Stimulated activated naive CD4-positive, alpha-beta T cell (primary cell): ENCODE data around the gene MPG.

ENCODE experiments used
- DNase-seq, 6 experiments: peaks; one replicate each; lab custom pipeline; 2025; lab: John Stamatoyannopoulos, UW

MPG gene

DNA sequence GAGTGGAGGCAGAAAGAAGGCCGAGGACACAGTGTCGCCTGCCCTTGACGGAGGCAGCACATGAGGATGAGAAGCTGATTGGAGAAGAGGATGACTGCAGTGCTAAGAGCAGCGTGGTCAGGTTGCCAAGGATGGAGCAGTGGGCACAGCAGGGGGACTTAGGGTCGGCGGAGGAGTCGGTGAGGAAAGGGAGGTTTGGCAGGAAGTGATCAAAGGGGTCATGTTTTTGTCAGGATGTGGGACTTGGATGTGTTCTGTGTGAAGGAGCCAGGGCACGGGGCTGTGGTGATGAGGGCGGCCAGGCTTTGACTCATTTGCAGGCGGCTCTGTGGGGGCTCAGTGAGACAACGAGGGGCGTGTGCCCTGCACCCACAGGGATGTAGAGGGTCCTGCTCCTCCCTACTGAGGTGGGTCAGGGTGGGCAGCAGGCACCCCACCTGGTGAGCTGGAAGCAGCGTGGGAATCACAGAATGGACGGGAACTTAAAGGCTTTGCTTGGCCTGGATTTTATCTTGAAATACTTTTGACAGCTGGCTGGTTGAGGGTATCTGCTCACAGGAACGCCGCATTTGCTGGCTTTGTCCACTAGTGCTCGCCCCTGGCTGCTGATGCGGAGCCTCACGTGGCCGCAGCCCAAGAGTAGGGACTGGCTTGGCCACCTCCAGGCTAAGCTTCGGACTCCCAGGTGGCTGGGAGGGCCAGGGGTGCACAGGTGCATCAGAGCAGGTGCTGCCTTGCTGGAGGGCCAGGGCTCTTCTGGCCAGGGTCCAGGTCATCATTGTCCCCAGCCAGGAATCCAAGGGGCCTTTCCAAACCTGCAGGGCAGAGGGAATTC, 6.0 kb downstream of the MPG start:
- no peak for DNase-seq

DNA sequence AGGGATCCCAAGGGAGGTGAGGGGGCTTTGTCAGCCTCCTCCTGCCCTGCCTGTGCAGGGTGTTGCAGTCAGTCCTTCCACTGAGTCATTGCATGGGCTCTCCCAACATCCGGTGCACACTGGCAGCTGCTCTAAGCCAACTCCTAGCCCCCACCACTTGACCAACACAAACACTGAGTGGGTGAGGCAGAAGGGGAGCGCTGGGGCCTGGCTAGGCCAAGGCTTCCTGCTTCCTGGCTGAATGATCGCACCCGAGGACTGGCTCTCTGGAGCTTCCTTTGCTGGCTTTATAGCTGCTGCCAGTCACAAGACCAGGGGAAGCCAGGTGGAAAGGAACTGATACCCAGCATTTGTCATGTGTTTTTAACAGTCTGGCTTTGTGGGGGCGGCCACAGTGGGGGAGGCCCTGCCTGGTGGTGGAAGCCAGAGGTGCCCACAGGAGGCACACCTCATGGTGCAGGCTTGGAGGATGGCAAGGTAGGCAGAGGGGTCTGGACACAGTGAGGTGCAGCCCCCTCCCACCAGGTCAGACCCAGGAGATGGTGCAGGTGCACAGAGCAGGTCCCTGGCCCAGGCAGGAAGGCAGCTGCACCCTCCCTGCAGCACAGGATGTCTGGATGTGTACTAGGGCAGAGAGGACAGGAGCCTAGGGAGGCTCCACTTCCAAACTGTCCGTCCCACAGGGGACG, 6.8 kb downstream of the MPG start:
- DNase-seq = peak in 1 of 6 experiments; percentile 9

DNA sequence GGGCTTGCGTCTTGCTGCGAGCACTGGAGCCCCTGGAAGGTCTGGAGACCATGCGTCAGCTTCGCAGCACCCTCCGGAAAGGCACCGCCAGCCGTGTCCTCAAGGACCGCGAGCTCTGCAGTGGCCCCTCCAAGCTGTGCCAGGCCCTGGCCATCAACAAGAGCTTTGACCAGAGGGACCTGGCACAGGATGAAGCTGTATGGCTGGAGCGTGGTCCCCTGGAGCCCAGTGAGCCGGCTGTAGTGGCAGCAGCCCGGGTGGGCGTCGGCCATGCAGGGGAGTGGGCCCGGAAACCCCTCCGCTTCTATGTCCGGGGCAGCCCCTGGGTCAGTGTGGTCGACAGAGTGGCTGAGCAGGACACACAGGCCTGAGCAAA, 7.4 kb downstream of the MPG start:
- no peak for DNase-seq

DNA sequence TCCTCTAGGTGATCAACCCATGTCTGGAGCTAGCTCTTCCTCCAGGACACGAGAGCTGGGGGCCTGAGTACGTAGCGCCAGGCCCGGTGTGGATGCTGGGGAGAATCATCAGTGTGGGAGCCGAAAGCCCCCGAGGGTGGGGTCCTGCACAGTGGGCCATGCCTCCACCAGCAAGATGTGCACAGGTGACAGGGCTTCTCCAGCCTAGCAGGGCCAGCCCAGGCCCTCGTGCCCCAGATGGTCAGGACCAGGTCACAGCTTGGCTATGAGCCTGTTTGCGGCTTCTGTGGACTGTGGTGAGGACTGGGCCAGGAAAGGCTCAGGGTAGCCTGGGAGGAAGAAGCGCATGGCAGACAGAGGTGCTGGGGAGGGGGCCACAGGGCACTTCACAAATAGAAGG, 7.8 kb downstream of the MPG start:
- DNase-seq = no peak

DNA sequence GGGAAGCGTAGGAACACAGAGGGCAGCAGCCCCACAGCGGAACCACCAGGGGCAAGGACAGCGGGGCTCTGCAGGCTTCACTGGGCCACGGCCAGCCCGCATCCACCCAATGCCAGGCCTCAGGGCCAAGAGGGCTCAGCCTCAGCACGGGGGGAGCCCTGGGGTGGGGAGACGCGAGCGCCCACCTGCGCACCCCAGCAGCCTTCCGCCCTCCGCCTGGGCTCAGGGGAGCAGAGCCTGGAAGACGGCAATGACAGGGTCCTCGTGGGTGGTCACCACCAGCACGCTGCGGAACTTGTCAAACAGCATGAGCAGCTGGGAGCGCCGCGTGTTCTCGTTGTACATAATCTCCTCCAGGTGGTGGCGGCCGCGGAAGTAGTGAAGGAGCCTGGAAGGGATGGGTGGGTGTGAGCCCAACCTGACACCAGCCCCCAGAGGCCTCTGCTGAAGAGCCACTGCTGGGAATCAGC, 8.5 kb downstream of the MPG start:
- DNase-seq = no peak

DNA sequence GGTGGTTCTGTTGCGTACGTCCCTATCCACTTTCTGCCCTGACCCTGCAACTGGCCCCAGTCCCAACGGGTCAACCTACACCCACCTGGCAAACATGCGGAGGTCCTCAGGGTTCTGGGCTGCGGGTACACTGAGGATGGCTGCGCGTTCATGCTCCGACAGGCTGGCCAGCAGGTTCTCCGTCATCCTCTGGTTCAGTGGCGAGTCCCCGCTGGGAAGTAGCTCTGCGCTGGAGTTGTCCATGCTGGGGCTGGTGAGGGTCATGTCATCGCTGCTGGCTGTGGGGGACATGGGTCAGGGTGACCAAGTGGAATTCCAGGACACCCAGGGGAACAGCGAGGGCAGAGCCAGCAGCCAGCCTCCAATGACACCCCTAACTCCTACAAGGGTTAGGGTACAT, 10.6 kb downstream of the MPG start:
- DNase-seq = no peak

DNA sequence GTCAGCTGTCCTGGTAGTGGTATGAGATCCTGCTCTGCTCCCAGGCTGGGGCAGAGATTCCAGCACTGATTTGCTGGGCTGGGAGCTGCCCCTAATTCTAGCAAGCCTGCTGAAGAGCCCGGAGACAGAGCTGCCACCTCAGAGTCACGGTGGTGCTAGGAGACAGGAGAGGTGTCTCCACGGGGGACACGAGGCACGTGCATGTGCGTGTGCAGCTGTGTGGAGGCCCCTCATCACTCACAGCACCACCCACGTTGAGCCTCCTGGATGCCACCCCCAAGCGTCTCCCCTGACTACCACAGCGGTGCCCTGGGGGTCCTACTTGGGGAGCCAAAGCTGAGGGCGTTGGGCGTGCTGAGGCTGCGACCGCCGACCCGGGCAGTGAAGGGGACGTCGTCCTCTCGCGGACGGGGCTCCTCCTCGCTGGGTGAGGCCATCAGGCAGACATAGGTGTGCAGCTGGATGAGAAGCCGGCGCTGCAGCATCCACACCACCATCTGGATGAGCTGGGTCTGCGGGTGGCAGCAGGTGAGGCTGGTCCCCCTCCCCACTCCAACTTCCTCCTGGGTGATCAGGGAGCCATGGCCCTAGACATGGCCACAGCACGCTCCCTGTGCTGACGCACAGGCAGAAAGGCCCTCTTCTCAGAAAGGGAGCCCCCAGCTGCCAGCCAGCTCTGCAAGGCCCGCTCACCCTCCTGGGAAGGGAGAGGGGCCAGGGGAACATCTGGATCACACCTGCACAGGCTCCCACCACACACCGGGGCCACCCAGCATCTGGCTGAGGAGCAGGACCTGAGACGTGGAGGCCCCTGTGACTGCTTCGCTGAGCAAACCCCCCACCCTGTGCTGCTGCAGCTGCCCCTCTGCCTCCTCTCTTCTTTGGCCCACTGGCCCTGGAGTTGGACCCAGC, 11.6 kb downstream of the MPG start:
- DNase-seq = no peak

DNA sequence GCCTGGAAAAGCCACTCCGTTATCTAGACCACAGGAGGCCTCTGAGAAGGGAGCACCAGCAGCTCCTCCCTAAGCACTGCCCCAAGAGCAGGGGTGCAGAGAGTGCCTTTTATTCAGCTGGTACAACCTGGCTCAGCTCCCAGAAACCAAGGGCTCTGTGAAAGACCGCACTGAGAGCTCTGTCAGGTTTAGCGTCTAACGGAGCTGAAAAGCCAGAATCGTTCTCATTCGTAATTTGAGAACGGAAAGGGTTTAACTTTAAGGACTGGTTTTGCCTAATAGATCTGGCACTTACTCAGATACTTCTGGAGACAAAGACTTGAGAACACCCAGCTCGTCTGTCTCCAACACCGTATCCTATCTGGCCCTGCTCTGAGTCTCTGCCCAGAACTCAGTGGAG, 13.5 kb downstream of the MPG start:
- DNase-seq = no peak

DNA sequence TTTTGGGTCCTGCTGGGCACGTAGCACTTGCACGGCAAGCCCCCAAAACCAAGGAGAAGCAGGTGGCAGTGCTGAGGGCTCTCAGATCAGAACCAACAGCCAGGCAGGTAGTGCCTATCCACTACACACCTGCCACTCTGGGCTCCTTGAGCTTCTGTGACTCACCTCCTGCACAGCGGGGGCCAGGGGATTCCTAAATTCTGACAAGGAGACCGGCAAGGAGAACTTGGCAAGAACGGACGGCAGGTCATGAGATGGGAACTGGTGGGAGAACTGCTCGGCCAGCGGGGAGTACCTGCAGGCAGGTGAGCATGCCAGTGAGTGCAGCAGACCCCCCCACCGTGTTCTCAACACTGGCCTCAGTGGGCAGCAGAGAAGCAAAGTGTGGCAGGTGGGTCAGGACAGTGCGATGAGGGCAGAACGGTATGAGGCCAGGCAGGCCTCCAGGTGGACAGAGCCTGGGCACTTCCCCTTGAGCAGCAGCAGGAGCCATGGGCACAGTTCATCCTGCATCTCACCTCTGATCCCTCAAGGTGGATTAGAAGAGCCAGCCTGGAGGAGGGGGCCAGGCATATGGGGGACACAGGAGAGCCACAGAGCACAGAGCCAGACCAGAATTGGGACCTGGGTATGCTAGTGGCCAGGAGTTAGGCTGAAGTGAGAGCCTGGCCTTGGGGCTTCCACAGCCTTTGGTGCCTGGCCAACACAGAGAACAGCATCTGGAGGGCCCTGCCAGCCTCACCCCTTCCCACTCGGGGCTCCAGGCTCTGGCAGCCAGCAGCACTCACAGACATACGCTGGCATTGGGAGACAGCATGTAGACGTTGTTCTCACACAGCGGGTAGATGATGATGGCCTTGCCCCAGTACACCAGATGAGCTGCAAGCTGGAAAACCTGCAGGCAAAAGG, 14.7 kb downstream of the MPG start:
- no peak for DNase-seq

DNA sequence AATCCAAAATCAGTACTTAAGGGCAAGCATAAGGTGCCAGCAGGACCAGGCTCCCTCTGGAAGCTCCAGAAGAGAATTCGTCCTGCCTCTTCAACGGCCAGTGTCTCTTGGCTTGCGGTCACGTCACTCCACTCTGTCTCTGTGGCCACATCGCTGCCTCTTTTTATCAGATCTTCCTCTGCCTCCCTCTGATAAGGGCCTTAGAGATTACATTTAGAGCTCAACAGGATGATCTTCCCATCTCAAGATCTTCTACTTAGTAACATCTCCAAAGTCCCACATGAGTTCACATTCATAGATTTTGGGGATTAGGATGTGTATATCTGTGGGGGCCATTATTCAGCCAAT, 16.9 kb downstream of the MPG start:
- no peak for DNase-seq

DNA sequence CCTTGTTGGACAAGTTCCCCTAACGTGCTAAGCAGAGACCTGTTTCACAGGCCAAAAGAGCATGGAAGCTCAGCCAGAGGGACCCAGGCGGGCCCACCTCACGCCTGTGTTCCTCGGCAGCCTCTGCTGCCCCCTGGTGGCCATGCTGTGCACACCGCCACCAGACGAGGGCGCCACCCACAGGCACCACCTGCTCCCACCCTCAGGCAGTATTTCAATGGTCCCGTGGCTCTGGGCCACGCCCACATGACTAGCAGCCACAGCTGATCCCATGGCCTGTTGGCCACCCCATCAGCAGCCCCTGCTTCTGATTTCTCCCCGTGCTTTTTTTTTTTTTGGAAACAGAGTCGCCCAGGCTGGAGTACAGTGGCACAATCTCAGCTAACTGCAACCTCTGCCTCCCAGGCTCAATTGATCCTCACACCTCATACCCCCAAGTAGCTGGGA, 18.9 kb downstream of the MPG start:
- DNase-seq = peak; percentile 67 to 88 (median 85)

DNA sequence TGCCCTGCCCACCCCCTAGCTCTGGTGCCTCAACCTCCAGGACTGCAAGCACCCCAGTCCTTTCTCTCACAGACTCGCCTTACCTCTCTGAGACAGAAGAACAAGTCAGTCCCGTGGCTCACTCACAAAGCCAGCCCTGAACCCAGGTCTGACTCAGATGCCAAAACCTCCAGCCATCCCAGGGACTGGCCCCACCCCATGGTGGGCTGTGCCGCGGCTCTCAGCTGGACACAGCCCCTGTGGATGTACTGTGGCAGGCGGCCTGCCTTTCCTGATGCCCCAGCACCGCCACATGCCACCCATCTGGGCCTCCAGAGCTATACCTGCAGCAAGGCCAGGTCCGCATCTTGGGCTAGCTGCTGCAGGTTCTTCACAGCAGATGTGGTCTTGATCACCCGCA, 19.8 kb downstream of the MPG start:
- no peak for DNase-seq

DNA sequence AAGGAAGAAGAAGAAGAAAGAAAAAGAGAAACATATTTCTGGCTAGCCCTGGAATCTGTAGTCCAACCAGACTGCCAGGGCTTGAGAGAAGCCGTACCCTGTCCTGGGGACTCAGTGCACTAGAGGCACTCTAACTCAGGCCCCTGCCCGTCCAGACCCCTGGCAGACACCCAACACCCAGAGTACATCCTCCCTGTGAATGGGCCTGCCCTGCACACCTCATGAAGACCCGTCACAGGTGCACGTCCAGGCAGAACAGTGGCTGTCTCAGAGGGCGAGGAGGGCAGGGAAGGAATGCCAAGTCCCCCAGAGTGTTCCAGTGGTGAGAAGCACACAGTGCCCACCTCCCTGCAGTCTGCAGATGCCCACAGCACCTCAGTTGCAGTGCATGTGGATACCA, 23.0 kb downstream of the MPG start:
- no peak for DNase-seq

DNA sequence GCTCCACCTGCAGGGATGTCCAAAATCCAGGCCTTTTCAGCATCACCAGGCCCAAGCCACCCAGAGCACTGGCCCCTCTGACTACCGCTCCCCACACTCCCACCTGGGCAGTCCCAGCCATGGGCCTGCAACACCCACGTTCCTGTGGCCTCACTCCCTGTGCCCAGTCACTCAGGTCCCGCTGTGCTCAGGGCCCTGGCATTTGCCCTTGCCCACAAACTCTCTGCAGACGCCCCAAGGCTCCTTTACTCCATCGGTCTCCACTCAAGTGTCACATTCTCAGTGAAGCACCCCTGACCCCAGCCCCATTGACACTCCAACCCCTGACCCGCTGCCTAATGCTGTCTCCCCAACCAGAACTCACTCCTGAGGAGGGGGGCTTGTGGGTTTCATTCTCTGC, 23.6 kb downstream of the MPG start:
- DNase-seq = no peak

DNA sequence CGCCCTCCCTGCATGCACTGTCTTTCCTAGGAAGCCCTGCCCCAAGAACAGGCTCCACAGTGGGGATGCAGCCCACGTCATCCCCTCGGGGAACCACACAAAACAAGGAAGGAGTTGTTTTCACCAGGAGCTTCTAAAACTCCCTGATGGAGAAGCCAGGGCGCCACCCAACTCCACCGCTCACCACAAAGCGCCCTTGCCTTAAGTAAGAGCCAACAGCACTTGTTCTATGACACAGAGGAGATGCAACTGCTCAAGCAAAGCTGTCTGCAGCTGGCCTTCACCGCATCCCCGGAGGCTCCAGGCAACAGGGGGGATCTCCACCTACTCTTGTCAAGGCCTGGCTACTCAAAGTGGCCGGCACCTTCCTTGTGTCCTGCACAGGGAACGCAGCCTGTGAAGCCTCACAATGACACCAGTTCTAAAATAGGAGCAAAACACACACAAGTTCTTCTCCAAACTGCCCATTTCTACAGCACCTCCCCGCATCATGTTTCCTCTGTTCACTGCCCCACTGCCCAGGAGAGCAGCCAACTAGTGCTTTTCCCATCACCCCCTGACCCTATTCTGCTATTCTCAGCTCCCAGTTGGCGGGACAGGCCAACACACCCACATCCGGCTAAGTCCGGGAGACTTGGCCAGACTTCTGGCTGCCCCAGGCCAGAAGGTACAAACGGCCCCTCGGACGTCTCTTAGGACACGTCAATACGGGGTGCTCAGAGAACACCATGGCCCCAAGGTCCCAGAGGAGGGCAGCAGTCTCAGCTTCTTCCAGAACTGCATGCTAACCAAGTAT, 24.2 kb downstream of the MPG start:
- no peak for DNase-seq

DNA sequence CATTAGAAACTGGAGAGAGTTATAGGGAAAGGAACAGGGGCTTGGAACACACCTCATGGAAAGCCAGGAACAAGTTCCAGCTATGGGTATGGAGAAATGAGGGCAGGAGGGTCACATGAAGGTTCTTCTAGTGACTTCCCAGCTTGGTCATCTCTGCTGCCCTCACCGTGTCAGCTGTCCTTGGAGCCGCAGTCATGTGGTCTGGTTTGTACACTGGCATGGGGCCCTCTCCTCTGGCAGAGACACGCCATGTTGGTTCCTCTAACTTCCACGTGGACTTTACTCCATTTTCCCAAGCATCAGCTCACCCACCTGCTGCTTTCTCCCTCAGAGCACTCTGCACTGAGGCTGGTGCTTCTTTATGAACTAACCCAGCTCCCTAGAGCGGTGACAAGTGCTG, 26.3 kb downstream of the MPG start:
- DNase-seq = no peak

DNA sequence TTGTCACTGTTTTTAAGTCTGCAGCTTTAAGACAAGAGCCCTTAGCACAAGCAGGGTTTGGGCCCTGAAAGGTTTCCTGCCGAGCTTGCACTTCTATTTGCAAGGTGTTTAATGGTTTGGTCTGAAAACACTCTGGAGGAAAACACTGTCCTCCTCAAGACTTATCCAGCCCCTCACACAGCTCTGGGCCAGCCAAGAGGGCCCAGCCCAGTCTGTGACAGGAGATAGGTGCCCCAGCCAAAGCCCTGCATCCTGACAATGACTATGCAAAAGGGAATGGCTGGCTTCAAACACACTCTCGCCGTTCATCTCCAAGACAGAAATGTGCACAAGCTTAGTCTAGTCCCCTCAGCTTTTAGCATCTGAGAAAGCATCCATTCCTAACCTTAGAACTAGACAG, 26.9 kb downstream of the MPG start:
- DNase-seq = no peak

DNA sequence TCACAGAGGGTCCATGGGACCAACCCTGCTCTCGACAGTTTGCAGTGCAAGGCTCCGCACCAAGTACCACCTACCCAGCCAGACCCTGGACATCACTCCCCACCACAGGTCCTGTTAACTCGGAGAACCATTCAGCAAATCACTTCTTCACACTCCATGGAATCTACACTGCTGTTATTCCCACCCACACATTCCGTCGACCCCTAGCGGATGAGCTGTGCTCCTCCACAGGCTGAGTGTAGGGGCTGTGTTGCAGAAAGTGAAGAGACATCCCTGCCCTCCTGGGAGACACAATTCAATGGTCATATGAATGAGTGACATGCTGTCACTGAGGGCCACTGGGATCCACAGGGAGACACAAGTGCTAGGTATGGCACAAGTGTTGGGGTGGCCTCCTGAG, 27.5 kb downstream of the MPG start:
- no peak for DNase-seq

DNA sequence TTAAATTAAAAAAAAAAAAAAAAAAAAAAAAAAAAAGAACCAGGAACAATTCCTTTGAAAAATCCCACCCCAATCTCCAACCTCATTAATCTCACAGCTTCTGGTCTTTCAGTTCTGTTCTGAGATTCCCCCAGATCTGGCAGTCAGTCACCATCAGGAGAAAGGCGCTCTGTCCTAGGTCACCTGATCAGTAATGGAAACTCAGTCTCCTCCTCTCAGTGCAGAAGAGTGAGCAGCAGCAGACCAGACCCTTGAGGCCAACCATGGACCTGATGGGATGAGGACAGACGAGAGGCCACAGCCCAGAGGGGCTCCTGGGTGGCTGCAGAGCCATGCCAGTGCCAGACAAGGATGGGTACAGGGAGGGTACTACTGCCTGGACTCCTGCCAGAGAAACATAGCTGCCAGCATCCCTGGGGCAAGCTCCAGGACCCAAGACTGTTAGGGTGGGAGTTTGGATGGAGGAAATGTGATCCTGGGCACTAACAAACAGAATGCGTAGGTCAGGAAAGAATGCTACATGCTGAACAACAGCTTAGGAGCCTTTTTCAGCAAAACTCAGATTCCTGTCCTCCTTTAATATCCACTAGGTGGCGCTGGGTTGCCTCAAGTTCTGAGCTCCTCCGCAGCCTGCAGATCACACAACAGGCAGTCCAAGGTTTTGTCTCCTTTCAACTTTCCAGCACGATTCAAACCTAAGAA, 28.7 kb downstream of the MPG start:
- peak; percentile 14 to 71 (median 44) for DNase-seq
